ENCODE data around the gene ZAP70. TPM values are rescaled to one million over a fixed set of nuclear protein-coding genes. Genes with fewer than 3 reads are reported as not detected.

Gene ZAP70
- total RNA-seq, 1 experiment from 2014 or later, result not detected

GRCh38 chr2:97724073-97724410 lies 10.7 kb downstream of the ZAP70 start:
- H3K27me3 ChIP-seq, result no peaks in the 10 kb centered on the region
- DNase-seq, result no peak
- H3K9me3 ChIP-seq, result no peaks in the 10 kb centered on the region
- H3K36me3 ChIP-seq, result no peaks in the 10 kb centered on the region
- no peak overlapping the region for H3K4me3 ChIP-seq

DNA sequence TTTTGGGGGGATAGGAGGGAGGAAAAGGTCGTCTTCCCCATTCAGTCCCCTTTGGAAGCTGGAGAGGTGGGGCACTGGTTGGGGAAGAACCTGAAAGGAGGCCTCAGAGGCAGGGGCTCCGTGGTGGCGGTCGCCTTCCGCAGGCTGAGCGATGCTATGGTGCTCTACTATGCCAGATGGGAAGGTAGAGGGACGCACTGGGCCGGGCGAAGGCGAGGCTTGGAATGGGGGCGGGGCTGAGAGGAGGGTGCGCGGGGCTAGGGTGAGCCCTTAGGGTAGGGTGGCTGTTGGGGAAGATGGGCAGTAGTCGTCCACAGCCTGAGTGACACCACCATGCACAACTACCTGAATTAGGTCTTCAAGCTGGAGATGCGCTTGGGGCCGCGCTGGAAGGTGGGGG lies 11.1 kb downstream of the ZAP70 start:
- DNase-seq, result no peak
- Histone ChIP-seq H3K36me3 (no peaks in the 10 kb centered on the region), H3K27me3 (no peaks in the 10 kb centered on the region), H3K4me3 (no peak overlapping the region), H3K9me3 (no peaks in the 10 kb centered on the region; the same call in 1 of the 2 replicates)

GRCh38 chr2:97724946-97725688 lies 11.7 kb downstream of the ZAP70 start:
- no peaks in the 10 kb centered on the region for H3K27me3 ChIP-seq
- no peak overlapping the region for H3K4me3 ChIP-seq

DNA sequence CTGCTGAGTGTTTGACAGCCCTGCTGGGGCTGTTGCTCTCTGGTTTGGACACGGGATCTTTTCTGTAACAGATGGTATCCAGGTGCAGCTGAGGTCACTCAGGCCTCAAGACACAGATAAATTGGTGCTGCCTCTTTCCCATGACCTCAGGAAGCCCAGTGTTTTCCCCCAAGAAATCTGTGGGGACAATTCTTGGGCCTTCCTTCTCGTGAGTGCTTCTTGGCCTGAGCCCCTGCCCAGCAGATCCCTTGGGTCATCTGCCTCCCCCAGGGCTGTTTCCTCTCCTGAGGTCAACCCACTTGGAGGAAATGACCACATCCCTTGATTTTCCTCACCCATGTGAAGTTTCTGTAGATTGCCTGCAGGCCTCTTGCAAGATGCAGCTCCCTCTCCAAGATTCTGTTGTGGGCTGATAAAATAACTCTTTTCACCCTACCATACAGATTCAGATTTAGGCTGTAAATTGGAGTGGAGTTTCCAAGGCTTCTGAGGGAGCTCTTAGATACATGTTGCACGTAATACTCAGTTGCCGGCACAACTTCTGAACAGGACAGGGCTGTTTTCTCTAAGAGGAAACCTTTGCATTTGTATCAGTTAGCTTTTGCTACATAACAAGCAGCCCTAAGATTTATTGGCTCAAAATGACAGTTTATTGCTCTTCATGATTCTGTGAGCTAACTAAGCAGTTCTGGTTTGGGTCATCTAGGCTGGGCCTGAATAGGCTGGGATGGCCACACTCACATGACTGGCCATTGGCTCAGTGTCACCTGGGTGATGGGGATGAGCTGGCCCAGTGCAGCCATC lies 13.1 kb downstream of the ZAP70 start:
- Histone ChIP-seq H3K36me3 (no peaks in the 10 kb centered on the region), H3K27me3 (no peaks in the 10 kb centered on the region), H3K9me3 (peaks cover 3% of the 10 kb centered on the region), H3K4me3 (no peak overlapping the region)
- DNase-seq, result no peak

More at GRCh38 chr2:97724946-97725688, 11.7 kb downstream of the ZAP70 start:
- Histone ChIP-seq H3K36me3 (no peaks in the 10 kb centered on the region), H3K9me3 (peaks cover 3% of the 10 kb centered on the region)
- DNase-seq, result no peak

GRCh38 chr2:97727296-97727695 lies 13.9 kb downstream of the ZAP70 start:
- Histone ChIP-seq H3K4me3 (no peak overlapping the region), H3K36me3 (no peaks in the 10 kb centered on the region), H3K9me3 (peaks cover 3% of the 10 kb centered on the region), H3K27me3 (no peaks in the 10 kb centered on the region)
- no peak for DNase-seq

GRCh38 chr2:97728091-97728731 lies 14.8 kb downstream of the ZAP70 start:
- H3K4me3 ChIP-seq, result no peak overlapping the region
- DNase-seq, result peak; percentile 96
- no peaks in the 10 kb centered on the region for H3K36me3 ChIP-seq
- H3K9me3 ChIP-seq, result peaks cover 3% of the 10 kb centered on the region
- H3K27me3 ChIP-seq, result no peaks in the 10 kb centered on the region

- peak; percentile 78 for DNase-seq
These were observed 16.9 kb downstream of the ZAP70 start for GRCh38 chr2:97730245-97730644.

GRCh38 chr2:97731274-97732020 lies 18.1 kb downstream of the ZAP70 start:
- no peak for DNase-seq
- H3K27me3 ChIP-seq, result no peaks in the 10 kb centered on the region
- H3K36me3 ChIP-seq, result no peaks in the 10 kb centered on the region
- peaks cover 3% of the 10 kb centered on the region for H3K9me3 ChIP-seq
- H3K4me3 ChIP-seq, result no peak overlapping the region

More at GRCh38 chr2:97730245-97730644, 16.9 kb downstream of the ZAP70 start:
- Histone ChIP-seq H3K9me3 (peaks cover 3% of the 10 kb centered on the region), H3K4me3 (no peak overlapping the region), H3K27me3 (no peaks in the 10 kb centered on the region), H3K36me3 (no peaks in the 10 kb centered on the region)

- H3K36me3 ChIP-seq, result no peaks in the 10 kb centered on the region
- no peaks in the 10 kb centered on the region for H3K27me3 ChIP-seq
- no peak overlapping the region for H3K4me3 ChIP-seq
- no peak for DNase-seq
- H3K9me3 ChIP-seq, result peaks cover 3% of the 10 kb centered on the region
These were observed 19.3 kb downstream of the ZAP70 start for GRCh38 chr2:97732436-97733340.

DNA sequence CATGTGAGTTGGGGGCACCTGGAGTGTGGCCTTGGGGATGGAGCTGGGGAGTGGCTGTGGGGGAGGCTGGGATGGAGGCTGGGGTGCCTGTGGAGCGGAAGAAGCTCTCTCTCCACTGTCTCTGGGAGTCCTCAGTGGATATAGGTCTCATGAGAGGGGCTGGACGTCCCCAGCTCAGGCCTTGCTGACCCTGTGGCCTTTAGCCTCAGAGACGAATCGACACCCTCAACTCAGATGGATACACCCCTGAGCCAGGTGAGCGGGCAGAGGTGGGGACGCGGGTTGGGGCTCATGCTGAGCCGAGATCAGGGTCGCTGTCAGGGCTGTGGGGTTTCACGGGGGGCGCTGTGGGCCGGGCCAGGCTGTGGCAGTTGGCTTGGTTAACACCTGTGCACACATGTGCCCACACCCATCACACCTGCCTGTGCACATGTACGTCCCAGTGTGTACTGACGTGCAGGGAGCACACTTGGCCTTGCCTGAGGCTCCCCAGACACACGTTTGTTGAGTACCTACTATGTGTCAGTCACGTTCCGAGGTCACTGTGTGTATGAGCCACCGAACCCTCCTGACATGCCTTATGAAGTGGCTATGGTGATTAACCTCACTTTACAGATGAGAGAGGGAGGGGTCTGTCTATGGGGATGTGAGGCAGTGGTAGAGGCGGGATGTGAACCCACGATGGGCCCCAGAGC lies 20.1 kb downstream of the ZAP70 start:
- DNase-seq, result no peak
- Histone ChIP-seq H3K4me3 (no peak overlapping the region), H3K27me3 (no peaks in the 10 kb centered on the region), H3K9me3 (peaks cover 3% of the 10 kb centered on the region), H3K36me3 (no peaks in the 10 kb centered on the region)

DNA sequence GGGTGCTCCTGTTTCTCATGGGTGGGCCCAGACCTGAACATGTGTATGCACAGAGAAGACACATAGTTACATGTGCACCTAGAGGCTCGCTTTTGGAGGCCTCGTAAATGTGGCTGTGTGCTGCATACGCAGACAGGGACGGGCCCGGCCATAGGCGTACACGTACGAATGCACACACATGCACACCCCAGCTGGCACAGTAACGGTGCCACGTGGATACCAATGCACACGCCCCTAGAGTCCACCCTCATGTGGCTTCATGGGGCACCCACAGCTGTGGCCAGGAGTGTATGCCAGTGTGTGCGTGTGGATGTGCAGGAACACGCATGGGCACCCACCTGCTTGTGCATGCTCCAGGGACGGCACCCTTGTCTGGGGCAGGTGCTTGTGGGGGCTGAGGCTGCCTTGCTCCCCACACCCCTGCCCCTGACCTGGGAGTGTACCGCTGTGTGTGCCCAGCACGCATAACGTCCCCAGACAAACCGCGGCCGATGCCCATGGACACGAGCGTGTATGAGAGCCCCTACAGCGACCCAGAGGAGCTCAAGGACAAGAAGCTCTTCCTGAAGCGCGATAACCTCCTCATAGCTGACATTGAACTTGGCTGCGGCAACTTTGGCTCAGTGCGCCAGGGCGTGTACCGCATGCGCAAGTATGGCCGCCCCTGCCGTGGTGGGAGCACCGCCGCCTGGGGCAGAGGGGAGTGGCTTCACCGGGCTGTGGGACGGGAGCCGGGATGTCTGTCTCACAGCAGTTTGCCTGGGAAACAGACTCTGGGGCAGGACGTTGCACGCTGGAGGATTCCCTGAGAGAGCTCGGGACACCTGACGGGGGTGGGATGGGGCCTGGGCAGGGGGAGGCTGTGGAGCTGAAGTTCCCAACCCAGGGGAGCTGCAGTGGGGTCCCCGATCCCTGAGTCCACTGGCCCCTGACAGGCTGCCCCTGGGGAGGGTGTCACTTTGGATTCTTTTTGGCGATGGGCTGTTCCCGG lies 21.0 kb downstream of the ZAP70 start:
- Histone ChIP-seq H3K9me3 (peaks cover 3% of the 10 kb centered on the region), H3K27me3 (no peaks in the 10 kb centered on the region), H3K36me3 (no peaks in the 10 kb centered on the region), H3K4me3 (no peak overlapping the region)
- no peak for DNase-seq

DNA sequence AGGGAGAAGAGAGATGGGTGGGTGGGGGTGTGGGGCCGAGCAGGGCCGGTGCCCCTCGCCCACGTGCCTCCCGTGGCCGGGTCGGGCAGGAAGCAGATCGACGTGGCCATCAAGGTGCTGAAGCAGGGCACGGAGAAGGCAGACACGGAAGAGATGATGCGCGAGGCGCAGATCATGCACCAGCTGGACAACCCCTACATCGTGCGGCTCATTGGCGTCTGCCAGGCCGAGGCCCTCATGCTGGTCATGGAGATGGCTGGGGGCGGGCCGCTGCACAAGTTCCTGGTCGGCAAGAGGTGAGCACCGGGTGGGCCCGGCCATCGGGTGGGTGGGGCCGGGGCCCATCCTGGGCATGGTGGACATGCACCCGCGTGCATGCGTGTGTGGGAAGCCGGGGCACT lies 21.8 kb downstream of the ZAP70 start:
- H3K27me3 ChIP-seq, result no peaks in the 10 kb centered on the region
- DNase-seq, result no peak
- H3K9me3 ChIP-seq, result no peaks in the 10 kb centered on the region; the same call in 1 of the 2 replicates
- no peaks in the 10 kb centered on the region for H3K36me3 ChIP-seq
- H3K4me3 ChIP-seq, result no peak overlapping the region

- H3K9me3 ChIP-seq, result no peaks in the 10 kb centered on the region
- no peaks in the 10 kb centered on the region for H3K36me3 ChIP-seq
- H3K4me3 ChIP-seq, result no peak overlapping the region
- no peak for DNase-seq
- H3K27me3 ChIP-seq, result no peaks in the 10 kb centered on the region
These were observed 22.8 kb downstream of the ZAP70 start for GRCh38 chr2:97736185-97736584.

DNA sequence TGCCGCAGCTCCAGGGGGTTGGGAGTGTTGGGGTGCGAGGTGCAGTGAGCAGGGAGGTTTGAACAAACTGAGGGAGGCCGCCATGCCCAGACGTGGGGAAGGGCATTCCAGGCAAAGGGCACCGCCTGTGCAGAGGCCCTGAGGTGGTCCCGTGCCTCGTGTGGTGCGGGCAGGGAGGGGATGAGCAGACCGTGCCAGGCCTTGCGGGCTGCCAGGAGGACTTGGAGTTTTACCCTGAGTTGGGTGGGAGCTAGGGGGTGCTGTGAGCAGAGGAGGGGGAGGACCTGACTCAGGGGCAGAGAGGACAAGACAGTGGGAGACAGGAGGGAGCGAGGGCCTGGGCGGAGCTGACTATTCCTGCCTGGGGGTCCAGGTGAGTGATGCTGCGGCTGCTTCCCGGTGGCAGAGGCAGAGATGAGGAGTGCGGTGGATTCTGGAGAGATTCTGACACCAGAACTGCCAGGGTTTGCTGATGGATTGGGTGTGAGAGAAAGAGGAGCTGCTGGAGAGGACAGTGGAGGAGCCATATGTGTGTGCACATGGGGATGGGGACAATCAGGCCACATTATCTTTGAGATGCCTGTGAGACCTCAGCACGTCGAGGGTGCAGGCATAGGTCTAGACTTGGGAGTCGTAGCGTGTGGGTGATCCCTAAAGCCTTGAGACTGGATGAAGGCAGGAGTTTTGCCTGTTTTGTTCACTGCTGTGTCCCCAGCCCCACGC lies 23.4 kb downstream of the ZAP70 start:
- H3K9me3 ChIP-seq, result no peaks in the 10 kb centered on the region
- DNase-seq, result no peak
- H3K36me3 ChIP-seq, result no peaks in the 10 kb centered on the region
- H3K27me3 ChIP-seq, result no peaks in the 10 kb centered on the region
- no peak overlapping the region for H3K4me3 ChIP-seq

Data from MG63 (cell line).